DND-41 (cell line): ENCODE measurements around the gene PTPRJ.
A peak's percentile ranks its signal among the peaks of the same experiment; 100 is the strongest.
"Not testable (repeated sequence)": the region's sequence is repeated elsewhere in the genome, so short reads cannot be mapped to it uniquely, and the experiment has no call there.

Source experiments
- ATAC-seq: fragments of 200-7000 bp; cut with Tn5 transposase; 3 replicates; pipeline ENCODE4 v1.9.1; 2021; ENCODE audit warnings: low read depth; ENCODE audit not compliant: insufficient read depth
- DNase-seq: peaks from one replicate; pipeline ENCODE4 v3.0.0-alpha.2; 2020
- H2AFZ ChIP-seq: 2 replicates; pipeline ENCODE4 v1.6.0; 2012; ENCODE audit warnings: low read depth, low read length
- H3K27ac ChIP-seq: 2 replicates; pipeline ENCODE4 v1.5.1; 2012; ENCODE audit warnings: low read length, inconsistent platforms
- H3K27me3 ChIP-seq: fragments of 200-600 bp; sonication (generic); 2 replicates; pipeline ENCODE4 v1.6.0; 2012; ENCODE audit warnings: low read length, mild to moderate bottlenecking, inconsistent platforms; ENCODE audit not compliant: insufficient read depth, poor library complexity
- H3K36me3 ChIP-seq: 2 replicates; pipeline ENCODE4 v1.5.1; 2012; ENCODE audit warnings: low read length, inconsistent platforms; ENCODE audit not compliant: insufficient read depth
- H3K4me1 ChIP-seq: 2 replicates; pipeline ENCODE4 v1.5.1; 2012; ENCODE audit warnings: mild to moderate bottlenecking, low read length; ENCODE audit not compliant: insufficient read depth
- H3K4me2 ChIP-seq: 2 replicates; pipeline ENCODE4 v1.6.0; 2012; ENCODE audit warnings: mild to moderate bottlenecking, moderate library complexity, low read length, inconsistent platforms; ENCODE audit not compliant: insufficient read depth
- H3K4me3 ChIP-seq, 2 experiments: fragments of 200-600 bp in 1 of 2; shearing (Covaris generic) in 1 of 2; 2 replicates each; pipeline ENCODE4 v1.5.1; 2012 to 2016; ENCODE audit warnings: inconsistent platforms in 2 of 2, low read length in 2 of 2, mild to moderate bottlenecking in 2 of 2, low read depth in 1 of 2, moderate library complexity in 1 of 2
- H3K79me2 ChIP-seq: 2 replicates; pipeline ENCODE4 v1.6.0; 2012; ENCODE audit warnings: low read length, inconsistent platforms; ENCODE audit not compliant: insufficient read depth
- H3K9ac ChIP-seq: 2 replicates; pipeline ENCODE4 v1.6.0; 2012; ENCODE audit warnings: low read depth, mild to moderate bottlenecking, inconsistent platforms, low read length, moderate library complexity
- H3K9me3 ChIP-seq: 2 replicates; pipeline ENCODE4 v1.5.1; 2012; ENCODE audit warnings: low read length, moderate library complexity, mild to moderate bottlenecking, inconsistent platforms; ENCODE audit not compliant: insufficient read depth, severe bottlenecking
- H4K20me1 ChIP-seq: 2 replicates; pipeline ENCODE4 v1.6.0; 2012; ENCODE audit warnings: low read length; ENCODE audit not compliant: insufficient read depth
- EZH2 ChIP-seq: IDR thresholded peaks from 3 replicates; pipeline ENCODE4 v1.6.1; 2012; ENCODE audit warnings: borderline replicate concordance, low read depth, mild to moderate bottlenecking, moderate library complexity, low read length, inconsistent platforms; ENCODE audit not compliant: severe bottlenecking
- TF ChIP-seq, protein P1 (sequence below): IDR thresholded peaks from 2 replicates; pipeline ENCODE4 v1.5.1; 2012; ENCODE audit warnings: borderline replicate concordance, low read length, moderate library complexity, mild to moderate bottlenecking; ENCODE audit not compliant: poor library complexity, severe bottlenecking; ENCODE audit errors: extremely low read depth

PTPRJ gene

GRCh38 chr11:47950396-47950795 is 30.0 kb upstream of the PTPRJ start:
- H3K79me2 ChIP-seq: no peaks in the 10 kb centered on the region
- H3K4me2 ChIP-seq: peak overlapping the region; percentile 38
- no peak overlapping the region for H3K4me3 ChIP-seq
- H2AFZ ChIP-seq: peak overlapping the region; percentile 49
- H4K20me1 ChIP-seq: no peaks in the 10 kb centered on the region
- no peaks in the 10 kb centered on the region for H3K36me3 ChIP-seq
- H3K9ac ChIP-seq: no peak overlapping the region; the same call in 1 of the 2 replicates
- H3K27me3 ChIP-seq: no peaks in the 10 kb centered on the region
- ATAC-seq (peak; percentile 97), DNase-seq (peak; percentile 93)
- H3K9me3 ChIP-seq: no peaks in the 10 kb centered on the region
- TF ChIP-seq, protein P1, sequence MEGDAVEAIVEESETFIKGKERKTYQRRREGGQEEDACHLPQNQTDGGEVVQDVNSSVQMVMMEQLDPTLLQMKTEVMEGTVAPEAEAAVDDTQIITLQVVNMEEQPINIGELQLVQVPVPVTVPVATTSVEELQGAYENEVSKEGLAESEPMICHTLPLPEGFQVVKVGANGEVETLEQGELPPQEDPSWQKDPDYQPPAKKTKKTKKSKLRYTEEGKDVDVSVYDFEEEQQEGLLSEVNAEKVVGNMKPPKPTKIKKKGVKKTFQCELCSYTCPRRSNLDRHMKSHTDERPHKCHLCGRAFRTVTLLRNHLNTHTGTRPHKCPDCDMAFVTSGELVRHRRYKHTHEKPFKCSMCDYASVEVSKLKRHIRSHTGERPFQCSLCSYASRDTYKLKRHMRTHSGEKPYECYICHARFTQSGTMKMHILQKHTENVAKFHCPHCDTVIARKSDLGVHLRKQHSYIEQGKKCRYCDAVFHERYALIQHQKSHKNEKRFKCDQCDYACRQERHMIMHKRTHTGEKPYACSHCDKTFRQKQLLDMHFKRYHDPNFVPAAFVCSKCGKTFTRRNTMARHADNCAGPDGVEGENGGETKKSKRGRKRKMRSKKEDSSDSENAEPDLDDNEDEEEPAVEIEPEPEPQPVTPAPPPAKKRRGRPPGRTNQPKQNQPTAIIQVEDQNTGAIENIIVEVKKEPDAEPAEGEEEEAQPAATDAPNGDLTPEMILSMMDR: no peak
- no peak for TF ChIP-seq EZH2
- peak overlapping the region; percentile 62 for H3K27ac ChIP-seq
- peaks cover 22% of the 10 kb centered on the region for H3K4me1 ChIP-seq

GRCh38 chr11:47951504-47951903 is 28.9 kb upstream of the PTPRJ start:
- DNase-seq, H3K27me3 ChIP-seq, H3K9ac ChIP-seq, H3K27ac ChIP-seq, H4K20me1 ChIP-seq, H3K4me2 ChIP-seq, ATAC-seq, H3K4me3 ChIP-seq, H3K9me3 ChIP-seq, H3K79me2 ChIP-seq, H3K36me3 ChIP-seq: not testable (repeated sequence)
- H3K4me1 ChIP-seq: peaks cover 22% of the 10 kb centered on the region
- 0 out of 2 replicates have a peak overlapping the region, but pooled peaks have one; percentile 41 for H2AFZ ChIP-seq

GRCh38 chr11:47955061-47955755 is 25.2 kb upstream of the PTPRJ start:
- Histone ChIP-seq H3K4me2 (no peak overlapping the region), H3K9me3 (no peaks in the 10 kb centered on the region), H3K79me2 (no peaks in the 10 kb centered on the region), H3K36me3 (no peaks in the 10 kb centered on the region), H3K9ac (no peak overlapping the region), H3K4me1 (peaks cover 12% of the 10 kb centered on the region), H4K20me1 (no peaks in the 10 kb centered on the region), H3K4me3 (no peak overlapping the region), H3K27ac (no peak overlapping the region), H2AFZ (no peak overlapping the region), H3K27me3 (no peaks in the 10 kb centered on the region)
- DNase-seq: no peak
- no peak for TF ChIP-seq EZH2
- TF ChIP-seq, protein P1: no peak
- ATAC-seq: no peak

DNA sequence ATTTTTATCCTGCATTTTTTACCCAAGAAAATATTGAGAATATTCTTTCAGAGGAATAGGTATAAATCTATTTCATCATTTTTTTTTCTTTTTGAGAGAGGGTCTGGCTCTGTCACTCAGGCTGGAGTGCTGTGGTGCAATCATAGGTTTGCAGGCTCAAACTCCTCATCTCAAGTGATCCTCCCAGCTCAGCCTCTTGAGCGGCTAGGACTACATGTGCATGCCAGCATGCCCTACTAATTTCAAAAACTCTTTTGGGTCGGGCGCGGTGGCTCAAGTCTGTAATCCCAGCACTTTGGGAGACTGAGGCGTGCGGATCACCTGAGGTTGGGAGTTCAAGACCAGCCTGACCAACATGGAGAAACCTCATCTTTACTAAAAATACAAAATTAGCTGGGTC is 20.3 kb upstream of the PTPRJ start:
- no peak for TF ChIP-seq EZH2
- TF ChIP-seq, protein P1: no peak

More for the DNA sequence above, 20.3 kb upstream of the PTPRJ start:
- Histone ChIP-seq H3K36me3 (no peaks in the 10 kb centered on the region), H3K4me2 (no peak overlapping the region), H3K9me3 (no peaks in the 10 kb centered on the region), H3K27ac (no peak overlapping the region), H3K79me2 (no peaks in the 10 kb centered on the region), H2AFZ (no peak overlapping the region), H4K20me1 (no peaks in the 10 kb centered on the region), H3K4me3 (no peak overlapping the region), H3K9ac (no peak overlapping the region), H3K4me1 (no peaks in the 10 kb centered on the region), H3K27me3 (no peaks in the 10 kb centered on the region)
- DNase-seq (no peak), ATAC-seq (no peak)
